Measurements from ENCODE around the gene TMEM141.
"Not testable (repeated sequence)": the region's sequence is repeated elsewhere in the genome, so short reads cannot be mapped to it uniquely, and the experiment has no call there.

TMEM141 gene

DNA sequence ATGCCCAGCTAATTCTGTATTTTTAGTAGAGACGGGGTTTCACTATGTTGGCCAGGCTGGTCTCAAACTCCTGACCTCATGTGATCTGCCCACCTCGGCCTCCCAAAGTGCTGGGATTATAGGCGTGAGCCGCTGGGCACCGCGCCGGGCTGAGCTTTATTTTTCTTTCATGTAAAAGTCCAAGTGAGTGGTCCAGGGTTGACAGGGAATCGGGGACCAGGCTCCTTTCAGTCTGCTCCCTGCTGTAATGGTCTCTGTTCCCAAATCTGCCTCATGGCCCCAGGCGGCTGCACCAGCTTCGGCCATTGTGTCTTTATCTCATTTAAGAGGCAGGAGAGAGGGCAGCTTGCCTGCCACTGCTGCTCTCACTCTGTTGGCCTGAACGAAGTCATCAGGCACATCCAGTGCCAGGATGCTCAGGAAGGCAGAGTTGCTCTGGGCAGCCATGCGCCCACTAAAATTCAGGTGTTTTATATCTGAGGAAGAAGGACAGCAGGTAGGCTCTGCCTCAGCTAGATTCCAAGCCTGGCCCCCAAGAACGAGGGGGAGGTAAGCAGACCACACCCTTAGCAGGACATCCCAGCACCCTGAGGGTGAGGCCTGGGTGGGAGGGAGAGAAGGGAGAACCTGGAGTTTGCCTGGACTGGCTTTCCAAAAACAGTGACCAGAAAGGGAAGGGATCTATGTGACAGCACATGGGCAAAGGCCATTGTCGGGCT, 3.3 kb downstream of the TMEM141 start:
- DNase-seq (ENCODE audit: low spot score), result no peak

DNA sequence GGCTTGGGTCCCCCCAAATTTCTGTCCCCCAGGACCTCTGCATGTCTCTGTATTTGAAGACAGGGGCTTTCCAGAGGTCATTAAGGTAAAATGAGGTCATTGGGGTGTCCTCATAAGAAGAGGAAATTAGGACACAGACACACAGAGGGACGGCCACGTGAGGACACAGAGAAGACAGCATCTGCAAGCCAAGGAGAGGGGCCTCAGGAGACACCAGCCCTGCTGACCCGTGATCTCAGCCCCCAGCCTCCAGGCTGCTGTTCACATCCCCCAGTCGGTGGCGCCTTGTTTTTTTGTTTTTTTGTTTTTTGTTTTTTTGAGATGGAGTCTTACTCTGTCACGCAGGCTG, 3.8 kb downstream of the TMEM141 start:
- no peak for DNase-seq (ENCODE audit: low spot score)

DNA sequence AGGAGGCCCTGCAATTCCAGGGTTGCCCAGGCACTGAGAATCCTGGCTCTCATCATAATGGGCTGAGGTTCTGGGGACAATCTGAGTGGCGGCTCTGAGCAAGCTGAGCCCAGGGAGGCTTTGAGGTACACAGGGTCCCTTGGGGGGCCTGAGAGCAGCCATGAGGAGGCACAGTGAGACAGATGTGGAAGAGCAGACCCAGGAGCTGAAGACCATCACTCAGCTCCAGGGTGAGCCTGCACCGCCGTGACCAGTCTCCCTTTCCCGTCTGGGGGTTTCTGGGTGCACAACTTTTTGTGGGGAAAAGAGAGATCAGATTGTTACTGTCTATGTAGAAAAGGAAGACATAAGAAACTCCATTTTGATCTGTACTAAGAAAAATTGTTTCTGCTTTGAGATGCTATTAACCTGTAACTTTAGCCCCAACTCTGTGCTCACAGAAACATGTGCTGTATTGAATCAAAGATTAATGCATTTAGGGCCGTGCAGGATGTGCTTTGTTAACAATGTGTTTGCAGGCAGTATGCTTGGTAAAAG, 5.2 kb downstream of the TMEM141 start, which contains the start of gene CCDC183:
TSS of gene CCDC183 (plus strand) at position 101 of the 537 bp plus-strand sequence. CDS start at position 161, 60 bp downstream.
- DNase-seq (ENCODE audit: low spot score), result no peak

DNA sequence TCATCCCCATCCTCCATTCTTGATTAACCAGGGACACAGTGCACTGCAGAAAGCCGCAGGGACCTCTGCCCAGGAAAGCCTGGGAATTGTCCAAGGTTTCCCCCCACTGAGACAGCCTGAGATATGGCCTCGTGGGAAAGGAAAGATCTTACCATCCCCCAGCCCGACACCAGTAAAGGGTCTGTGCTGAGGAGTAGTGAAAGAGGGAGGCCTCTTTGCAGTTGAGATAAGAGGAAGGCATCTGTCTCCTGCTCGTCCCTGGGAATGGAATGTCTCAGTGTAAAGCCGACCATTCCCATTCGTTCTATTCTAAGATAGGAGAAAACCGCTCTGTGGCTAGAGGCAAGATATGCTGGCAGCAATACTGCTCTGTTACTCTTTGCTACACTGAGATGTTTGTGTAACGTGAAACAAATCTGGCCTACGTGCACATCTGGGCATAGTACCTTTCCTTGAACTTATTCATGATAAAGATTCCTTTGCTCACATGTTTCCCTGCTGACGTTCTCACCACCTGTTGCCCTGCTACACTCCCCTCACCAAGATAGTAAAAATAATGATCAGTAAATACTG, 5.7 kb downstream of the TMEM141 start:
- DNase-seq (ENCODE audit: low spot score), result not testable (repeated sequence)

DNA sequence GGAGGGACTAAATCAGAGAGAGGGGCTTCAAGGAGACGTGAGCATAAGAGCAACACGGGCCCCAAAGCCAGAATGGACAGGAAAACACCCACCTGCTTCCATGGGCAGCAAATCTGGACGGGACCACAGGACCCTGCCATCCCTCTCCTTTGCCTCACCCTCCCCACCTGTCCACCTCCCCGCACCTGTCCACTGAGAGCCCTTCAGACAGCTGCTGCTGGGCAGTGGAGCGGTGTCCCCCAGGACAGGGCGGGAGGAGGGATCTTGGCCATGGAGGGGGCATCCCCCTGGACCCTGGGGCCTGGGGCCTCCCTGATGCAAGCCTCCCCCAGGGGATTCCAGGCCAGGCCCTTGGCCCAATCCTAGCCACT, 7.5 kb downstream of the TMEM141 start:
- no peak for DNase-seq (ENCODE audit: low spot score)

DNA sequence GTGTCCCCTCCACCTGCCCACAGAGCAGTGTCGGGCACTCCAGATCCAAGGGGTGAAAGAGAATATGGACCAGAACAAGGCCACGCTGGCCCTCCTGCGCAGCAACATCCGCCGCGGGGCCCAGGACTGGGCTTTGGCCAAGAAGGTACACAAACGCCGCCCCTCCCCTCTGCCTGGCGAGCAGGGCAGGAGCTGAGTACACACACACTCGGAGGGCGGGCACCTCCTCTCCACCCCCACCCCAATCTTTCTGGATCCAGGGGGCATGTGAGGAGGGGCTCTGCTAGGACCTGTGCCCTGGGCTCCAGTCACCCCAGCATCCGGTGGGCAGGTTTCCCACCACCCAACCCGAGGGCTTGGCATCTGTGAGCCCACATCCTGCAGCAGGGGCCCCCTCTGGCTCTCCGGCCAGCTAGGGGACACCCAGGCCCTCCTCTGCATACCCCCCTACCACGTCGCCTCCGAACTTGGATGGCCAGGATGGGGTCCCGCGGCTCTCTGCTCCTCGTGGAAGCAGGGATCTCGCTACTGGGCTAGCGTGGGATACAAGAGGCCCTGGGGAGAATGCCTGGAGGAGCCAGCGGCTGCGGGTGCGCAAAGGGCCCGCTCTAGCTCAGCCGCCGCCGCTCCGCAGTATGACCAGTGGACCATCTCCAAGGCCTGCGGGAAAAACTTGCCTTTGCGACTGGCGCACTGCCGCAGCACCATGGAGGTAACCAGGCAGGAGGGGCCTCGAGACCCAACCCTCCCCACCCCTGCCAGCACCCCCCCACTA, 8.1 kb downstream of the TMEM141 start:
- DNase-seq (ENCODE audit: low spot score), result no peak

DNA sequence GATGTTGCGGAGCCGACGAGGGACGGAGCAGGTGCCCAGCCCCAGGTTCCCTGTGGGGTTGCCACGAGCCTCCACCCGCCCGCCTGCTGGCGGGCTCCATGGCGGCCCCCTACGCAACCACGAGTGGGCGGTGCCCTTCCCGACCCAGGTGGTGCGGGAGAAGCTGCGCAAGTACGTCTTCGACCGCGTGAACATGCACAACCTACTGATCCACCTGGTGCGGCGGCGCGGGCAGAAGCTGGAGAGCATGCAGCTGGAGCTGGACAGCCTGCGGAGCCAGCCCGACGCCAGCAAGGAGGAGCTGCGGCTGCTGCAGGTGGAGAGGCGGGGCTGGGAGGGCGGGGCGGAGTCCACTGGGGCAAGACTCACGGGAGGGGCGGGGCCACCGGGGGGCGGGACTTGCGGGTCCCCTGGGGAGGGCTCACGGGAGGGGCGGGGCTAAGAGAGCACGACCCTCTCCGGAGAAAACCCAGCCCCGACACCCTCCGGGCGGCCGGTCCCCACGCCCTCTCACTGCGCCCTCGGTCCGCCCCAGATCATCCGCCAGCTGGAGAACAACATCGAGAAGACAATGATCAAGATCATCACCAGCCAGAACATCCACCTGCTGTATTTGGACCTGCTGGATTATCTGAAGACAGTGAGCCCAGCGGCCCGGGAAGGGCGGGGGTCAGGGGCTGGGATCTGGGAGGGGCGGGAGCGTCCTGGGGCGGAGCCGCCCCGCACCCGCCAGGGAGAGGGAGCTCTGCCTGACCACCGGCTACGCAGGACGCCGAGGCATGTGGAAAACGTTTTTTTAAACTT, 8.9 kb downstream of the TMEM141 start:
- DNase-seq (ENCODE audit: low spot score), result peak; percentile 73

DNA sequence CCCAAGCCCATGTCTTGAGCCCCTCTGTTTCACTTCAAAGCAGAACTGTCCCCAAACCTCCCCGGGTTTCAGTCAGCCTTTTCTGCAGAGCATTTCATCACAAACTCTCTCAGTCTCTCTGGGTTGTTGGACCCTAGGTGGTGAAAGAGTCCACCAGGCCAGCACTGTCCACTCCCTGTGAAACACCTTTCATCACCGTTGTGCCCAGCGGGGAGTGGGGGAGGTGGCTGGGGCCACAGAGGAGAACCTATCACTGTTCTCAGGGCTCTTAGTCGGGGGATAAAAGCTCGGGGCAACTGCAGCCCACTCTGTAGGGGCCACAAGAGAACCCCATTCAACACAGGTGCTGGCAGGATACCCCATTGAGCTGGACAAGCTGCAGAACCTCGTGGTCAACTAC, 11.2 kb downstream of the TMEM141 start:
- no peak for DNase-seq (ENCODE audit: low spot score)

DNA sequence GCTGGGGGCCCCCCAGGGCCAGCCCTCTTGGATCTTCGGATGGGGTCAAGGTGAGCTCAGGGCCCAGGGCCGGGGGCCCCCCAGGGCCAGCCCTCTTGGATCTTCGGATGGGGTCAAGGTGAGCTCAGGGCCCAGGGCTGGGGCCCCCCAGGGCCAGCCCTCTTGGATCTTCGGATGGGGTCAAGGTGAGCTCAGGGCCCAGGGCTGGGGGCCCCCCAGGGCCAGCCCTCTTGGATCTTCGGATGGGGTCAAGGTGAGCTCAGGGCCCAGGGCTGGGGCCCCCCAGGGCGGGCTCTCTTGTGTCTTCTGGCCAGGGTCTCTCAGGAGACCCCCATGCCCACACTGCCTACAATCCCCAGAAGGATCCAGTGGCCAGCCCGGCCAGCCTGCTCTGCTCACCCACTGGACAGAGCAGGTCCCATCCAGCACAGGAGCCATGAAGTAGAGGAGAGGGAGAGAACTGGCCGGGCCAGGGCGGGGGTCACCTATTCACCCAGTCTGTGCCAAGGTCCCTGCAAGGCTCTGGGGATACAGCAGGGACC, 11.9 kb downstream of the TMEM141 start:
- not testable (repeated sequence) for DNase-seq (ENCODE audit: low spot score)

DNA sequence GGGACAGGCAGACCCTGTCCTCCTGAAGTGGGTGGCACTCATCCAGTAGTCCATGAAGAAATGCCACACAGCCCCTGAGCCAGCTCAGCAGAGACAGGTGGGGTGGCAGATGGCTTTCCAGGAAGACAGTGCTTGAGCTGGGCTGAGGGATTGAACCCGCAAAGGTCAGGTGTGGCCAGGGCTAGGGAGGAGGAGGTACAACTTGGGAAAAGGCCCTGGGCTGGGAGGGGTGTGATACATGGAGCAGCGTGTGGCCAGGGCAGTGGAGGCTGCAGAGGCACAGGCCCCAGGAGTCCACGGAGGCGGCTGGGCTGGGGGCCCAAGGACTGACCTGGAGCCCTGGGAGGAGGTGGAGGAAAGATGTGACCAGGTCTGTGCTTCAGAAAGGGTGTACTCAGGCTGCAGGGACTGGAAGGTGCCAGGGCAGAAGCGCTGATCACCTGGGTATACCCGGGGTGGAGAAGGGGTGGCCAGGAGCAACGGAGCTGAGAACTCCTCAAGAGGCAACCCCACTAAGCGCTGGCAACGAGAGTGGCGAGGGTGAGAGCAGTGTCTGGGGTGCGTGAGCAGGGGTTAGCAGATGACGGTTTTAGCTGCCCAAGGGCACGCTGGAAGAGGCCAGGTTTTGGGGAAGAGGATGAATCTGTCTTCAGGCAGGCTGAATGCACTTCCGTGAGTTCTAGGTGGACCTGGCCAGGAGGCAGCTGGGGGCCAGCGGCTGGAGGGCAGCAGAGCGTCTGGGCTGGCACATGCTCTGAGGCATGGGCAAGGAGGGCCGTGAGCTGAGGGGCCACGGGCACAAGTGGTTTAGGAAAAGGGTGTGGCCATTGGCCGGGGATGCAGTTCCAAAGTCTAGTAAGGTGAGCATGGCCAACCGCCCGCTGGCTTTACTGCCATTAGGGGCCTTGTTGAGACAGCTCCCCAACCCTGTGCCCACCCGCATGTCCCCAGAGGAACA, 12.7 kb downstream of the TMEM141 start:
- no peak for DNase-seq (ENCODE audit: low spot score)

DNA sequence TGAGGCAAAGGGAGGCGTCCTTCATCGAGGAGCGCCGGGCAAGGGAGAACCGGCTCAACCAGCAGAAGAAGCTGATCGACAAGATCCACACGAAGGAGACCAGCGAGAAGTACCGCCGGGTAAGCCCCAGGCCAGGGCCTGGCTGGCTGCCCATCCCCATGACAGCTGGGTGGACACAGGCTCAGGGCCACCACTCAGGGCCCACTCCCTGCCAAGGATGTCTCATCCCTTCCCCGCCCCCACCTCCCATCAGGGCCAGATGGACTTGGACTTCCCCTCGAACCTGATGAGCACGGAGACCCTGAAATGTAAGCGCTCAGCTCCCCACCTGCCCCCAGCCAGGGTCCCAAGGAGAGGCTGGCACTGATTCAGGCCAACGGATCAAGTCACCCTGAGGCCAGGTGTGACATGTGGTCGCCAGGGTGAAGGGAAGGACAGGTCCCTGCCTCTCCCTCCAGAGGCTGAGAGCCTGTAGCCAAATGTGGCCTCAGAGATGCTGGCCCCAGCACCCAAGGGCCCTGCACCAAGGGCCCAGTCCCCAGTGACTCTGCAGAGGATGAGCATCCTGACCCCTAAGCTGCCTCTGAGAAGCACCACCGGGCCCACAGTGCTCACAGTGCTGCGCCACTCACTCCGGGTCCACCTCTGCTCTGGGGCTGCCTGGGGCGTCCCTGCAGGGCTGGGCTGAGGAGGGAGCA, 13.5 kb downstream of the TMEM141 start:
- no peak for DNase-seq (ENCODE audit: low spot score)

DNA sequence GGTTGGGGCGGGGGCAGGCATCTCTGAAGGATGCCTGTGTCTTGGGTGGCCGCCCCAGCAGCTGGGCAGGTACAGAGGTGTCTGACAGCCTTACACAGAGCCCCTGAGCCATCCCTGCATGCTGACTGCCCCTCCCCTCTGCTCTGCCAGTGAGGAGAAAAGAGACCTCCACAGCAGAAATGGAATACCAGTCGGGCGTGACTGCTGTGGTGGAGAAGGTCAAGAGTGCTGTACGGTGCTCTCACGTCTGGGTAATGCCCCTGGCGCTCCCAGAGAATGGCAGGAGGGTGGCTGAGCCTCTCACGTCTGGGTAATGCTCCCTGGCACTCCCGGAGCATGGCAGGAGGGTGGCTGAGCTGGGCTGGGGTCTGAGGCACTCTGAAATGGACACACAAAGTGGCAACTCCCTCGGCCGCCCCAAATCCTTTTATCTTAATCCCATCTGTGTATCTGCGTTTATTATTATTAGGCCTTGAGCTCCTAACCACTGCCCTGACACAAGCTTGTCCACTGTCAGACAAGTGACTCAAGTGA, 14.1 kb downstream of the TMEM141 start:
- no peak for DNase-seq (ENCODE audit: low spot score)

DNA sequence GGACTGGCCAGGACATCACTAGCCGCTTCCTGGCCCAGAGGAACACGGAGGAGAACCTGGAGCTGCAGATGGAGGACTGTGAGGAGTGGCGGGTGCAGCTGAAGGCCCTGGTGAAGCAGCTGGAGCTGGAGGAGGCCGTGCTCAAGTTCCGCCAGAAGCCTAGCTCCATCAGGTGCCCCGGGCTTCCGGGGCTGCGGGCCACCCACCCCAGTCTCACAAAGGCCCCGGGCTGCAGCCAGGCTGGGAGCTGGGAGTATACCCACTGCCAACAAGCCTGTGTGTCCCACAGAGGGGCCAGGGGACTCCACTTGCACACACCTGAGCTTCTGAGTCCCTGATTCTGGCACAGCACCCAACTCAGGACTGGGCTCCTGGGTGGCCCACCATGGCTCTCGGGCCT, 14.9 kb downstream of the TMEM141 start:
- no peak for DNase-seq (ENCODE audit: low spot score)

DNA sequence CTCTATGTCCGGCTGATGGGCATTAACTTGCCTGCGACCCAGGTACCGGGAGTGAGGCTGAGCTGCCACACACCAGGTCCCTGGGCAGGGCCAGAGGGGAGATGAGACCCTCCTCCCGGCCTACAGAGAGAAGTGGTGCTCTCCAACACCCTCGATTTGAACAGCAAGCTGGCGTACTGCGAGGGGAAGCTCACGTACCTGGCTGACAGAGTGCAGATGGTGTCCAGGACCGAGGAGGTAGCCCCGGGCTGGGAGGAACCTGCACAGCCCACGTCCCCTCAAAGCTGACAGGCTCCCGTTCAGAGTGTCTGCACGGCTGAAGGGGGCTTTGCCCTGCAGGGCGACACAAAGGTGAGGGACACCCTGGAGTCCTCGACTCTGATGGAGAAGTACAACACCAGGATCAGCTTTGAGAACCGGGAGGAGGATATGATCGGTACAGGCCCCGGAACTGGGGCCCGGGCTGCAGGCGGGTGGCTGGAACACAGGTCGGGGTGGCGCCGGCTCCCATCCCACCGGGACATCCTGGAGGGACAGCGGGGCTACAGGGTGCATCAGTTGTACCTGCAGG, 15.6 kb downstream of the TMEM141 start:
- DNase-seq (ENCODE audit: low spot score), result no peak

DNA sequence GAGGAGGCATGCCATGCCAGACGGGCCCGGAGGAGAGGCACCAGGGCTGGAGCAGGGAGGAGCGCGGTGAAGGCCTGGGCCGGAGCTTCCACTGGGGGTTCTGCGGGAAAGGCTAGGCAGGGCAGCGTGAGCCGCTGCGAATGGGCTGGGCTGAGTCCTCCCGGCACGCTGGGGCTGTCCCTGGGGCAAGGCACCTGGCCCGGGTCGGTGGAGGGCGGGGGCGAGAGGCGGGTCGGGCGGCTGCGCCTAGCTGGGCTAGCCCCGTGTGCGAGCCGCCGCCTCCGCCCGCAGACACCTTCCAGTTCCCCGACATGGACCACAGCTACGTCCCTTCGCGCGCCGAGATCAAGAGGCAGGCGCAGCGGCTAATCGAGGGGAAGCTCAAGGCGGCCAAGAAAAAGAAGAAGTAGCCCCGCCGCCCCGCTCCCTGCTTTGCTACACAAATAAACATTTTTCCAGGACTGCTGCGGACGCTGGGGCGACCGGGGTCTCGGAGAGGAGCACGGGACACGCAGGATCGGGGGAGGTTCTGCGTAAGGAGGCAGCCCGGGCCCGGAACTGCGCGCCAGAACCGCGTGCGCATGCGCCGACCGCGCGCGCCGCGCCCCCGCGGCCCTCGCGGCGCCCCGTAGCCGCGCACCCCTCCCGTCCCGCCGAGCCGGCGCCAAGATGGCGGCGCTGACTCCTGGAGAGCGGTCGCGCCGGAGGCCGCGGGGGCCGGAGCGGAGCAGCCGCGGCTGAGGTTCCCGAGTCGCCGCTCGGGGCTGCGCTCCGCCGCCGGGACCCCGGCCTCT, 16.3 kb downstream of the TMEM141 start, which contains the start of gene RABL6:
TSS of gene RABL6 (plus strand) at position 668 of the 794 bp plus-strand sequence. CDS start 249 bp downstream, outside the sequence.
- DNase-seq (ENCODE audit: low spot score), result peak; percentile 71

DNA sequence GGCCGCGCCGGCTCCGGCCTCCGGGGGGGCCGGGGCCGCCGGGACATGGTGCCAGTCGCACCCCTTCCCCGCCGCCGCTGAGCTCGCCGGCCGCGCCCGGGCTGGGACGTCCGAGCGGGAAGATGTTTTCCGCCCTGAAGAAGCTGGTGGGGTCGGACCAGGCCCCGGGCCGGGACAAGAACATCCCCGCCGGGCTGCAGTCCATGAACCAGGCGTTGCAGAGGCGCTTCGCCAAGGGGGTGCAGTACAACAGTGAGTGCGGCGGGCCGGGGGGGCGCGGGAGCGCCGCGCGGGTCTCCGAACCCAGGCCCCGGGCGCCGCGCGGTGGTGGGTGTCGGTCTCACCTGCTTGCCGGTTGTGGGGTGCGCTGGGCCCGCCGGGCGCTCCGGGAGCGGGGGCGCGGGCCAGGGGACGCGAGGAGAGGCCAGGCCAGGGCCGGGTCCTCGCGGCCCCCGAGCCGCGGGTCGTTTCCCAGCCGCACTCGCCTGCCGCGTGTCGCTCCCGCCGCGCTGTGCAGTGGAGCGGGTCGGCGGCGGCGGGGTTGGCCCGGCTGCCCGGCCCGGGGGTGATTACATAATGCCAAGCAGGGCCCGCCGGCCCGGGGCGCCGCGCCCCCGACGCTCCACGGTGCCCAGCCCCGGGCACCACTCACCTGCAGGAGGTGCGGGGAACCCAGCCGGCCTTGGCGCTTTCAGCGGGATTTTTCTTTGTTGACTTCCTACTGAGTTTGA, 17.1 kb downstream of the TMEM141 start:
- no peak for DNase-seq (ENCODE audit: low spot score)

DNA sequence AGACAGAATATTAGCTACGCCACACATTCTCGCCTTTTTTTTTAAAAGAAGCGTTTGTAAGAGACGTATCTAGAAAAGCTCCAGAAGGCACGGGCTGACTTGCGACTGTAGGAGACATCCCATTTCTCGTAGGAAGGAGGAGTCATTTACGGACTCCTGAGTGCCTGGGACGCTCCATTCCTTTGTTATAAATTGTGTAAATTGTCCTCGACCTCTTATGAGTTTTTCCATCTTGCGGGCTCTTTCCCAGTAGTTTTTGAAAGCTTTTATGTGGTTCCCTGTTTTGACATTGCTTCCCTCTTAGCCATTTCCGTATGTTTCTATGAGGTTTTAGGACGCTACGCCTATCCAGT, 17.6 kb downstream of the TMEM141 start:
- no peak for DNase-seq (ENCODE audit: low spot score)
